Ishikawa (cell line): ENCODE data around the gene SOX5.
A peak's percentile ranks its signal among the peaks of the same experiment; 100 is the strongest.

ENCODE experiments used
- CEBPB ChIP-seq: IDR thresholded peaks from 2 replicates; pipeline ENCODE4 v1.6.1; 2012
- CREB1 ChIP-seq: IDR thresholded peaks from 2 replicates; pipeline ENCODE4 v1.6.1; 2012; ENCODE audit warnings: low read depth
- EGR1 ChIP-seq: IDR thresholded peaks from 2 replicates; pipeline ENCODE4 v1.6.1; 2012
- EP300 ChIP-seq: IDR thresholded peaks from 2 replicates; pipeline ENCODE4 v1.6.1; 2012; ENCODE audit warnings: borderline replicate concordance
- FOXM1 ChIP-seq: IDR thresholded peaks from 2 replicates; pipeline ENCODE4 v1.6.1; 2012; ENCODE audit warnings: low read depth, borderline replicate concordance
- MAX ChIP-seq: IDR thresholded peaks from 2 replicates; pipeline ENCODE4 v1.6.1; 2012
- NFIC ChIP-seq: IDR thresholded peaks from 2 replicates; pipeline ENCODE4 v1.6.1; 2012
- RAD21 ChIP-seq: IDR thresholded peaks from 2 replicates; pipeline ENCODE4 v1.6.1; 2012; ENCODE audit warnings: low read depth
- TAF1 ChIP-seq: IDR thresholded peaks from 2 replicates; pipeline ENCODE4 v1.6.1; 2012; ENCODE audit warnings: low read depth, mild to moderate bottlenecking
- TCF12 ChIP-seq: IDR thresholded peaks from 2 replicates; pipeline ENCODE4 v1.6.1; 2012; ENCODE audit warnings: low read depth
- TEAD4 ChIP-seq: IDR thresholded peaks from 2 replicates; pipeline ENCODE4 v1.6.1; 2012
- USF1 ChIP-seq: IDR thresholded peaks from 2 replicates; pipeline ENCODE4 v1.6.1; 2012
- YY1 ChIP-seq: IDR thresholded peaks from 2 replicates; pipeline ENCODE4 v1.6.1; 2012; ENCODE audit warnings: low read depth
- ZBTB7A ChIP-seq: IDR thresholded peaks from 2 replicates; pipeline ENCODE4 v1.6.1; 2012; ENCODE audit warnings: low read depth
- TF ChIP-seq, protein P1 (sequence below): IDR thresholded peaks from 2 replicates; pipeline ENCODE4 v1.6.1; 2012; ENCODE audit warnings: low read depth, mild to moderate bottlenecking

Gene SOX5

GRCh38 chr12:23707270-23707669 is 242.2 kb downstream of the SOX5 start:
- no peak for TF ChIP-seq CREB1
- no peak for TF ChIP-seq TCF12

- TF ChIP-seq TEAD4 (no peak), TAF1 (no peak), EP300 (no peak), EGR1 (no peak), YY1 (no peak), MAX (no peak), CREB1 (no peak), RAD21 (no peak), TCF12 (no peak), CEBPB (no peak), ZBTB7A (no peak), USF1 (no peak), NFIC (no peak), FOXM1 (no peak)
- TF ChIP-seq, protein P1, sequence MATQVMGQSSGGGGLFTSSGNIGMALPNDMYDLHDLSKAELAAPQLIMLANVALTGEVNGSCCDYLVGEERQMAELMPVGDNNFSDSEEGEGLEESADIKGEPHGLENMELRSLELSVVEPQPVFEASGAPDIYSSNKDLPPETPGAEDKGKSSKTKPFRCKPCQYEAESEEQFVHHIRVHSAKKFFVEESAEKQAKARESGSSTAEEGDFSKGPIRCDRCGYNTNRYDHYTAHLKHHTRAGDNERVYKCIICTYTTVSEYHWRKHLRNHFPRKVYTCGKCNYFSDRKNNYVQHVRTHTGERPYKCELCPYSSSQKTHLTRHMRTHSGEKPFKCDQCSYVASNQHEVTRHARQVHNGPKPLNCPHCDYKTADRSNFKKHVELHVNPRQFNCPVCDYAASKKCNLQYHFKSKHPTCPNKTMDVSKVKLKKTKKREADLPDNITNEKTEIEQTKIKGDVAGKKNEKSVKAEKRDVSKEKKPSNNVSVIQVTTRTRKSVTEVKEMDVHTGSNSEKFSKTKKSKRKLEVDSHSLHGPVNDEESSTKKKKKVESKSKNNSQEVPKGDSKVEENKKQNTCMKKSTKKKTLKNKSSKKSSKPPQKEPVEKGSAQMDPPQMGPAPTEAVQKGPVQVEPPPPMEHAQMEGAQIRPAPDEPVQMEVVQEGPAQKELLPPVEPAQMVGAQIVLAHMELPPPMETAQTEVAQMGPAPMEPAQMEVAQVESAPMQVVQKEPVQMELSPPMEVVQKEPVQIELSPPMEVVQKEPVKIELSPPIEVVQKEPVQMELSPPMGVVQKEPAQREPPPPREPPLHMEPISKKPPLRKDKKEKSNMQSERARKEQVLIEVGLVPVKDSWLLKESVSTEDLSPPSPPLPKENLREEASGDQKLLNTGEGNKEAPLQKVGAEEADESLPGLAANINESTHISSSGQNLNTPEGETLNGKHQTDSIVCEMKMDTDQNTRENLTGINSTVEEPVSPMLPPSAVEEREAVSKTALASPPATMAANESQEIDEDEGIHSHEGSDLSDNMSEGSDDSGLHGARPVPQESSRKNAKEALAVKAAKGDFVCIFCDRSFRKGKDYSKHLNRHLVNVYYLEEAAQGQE, result no peak
Observed at GRCh38 chr12:23704992-23705943, 244.2 kb downstream of the SOX5 start.

DNA sequence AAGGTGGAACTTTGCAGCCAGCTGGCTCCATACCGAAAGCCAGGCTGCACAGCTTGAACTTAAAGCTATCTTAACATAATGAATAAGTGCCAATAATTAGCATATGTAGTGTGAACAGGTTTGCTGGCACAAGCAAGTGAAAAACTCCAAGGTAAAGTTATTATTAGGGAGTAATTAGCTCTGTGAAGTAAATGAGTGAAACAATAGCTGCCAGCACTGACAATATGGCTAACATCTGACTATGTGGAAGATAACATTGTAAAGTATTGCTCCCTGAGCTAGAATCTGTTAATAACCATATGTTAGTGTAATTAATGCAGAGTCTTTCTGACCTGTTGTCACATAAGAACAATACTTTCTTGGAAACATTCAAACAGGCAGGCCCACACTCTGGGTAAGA is 246.4 kb downstream of the SOX5 start:
- TF ChIP-seq CREB1 (no peak), RAD21 (no peak), EGR1 (no peak), TEAD4 (no peak), EP300 (no peak), CEBPB (no peak), FOXM1 (no peak), USF1 (no peak), NFIC (no peak), MAX (no peak), YY1 (no peak), TAF1 (no peak), TCF12 (no peak), ZBTB7A (no peak)
- TF ChIP-seq, protein P1, result no peak

- TF ChIP-seq NFIC (no peak), TEAD4 (no peak), TCF12 (no peak), ZBTB7A (no peak), USF1 (no peak), EGR1 (no peak), YY1 (no peak), CEBPB (no peak), RAD21 (no peak), TAF1 (no peak)
Observed at GRCh38 chr12:23699031-23699430, 250.4 kb downstream of the SOX5 start.

GRCh38 chr12:23694920-23695319 is 254.6 kb downstream of the SOX5 start:
- TF ChIP-seq NFIC (peak; percentile 39; the same call in 1 of the 2 replicates), TAF1 (no peak), EP300 (peak; percentile 28; the same call in 1 of the 2 replicates), TEAD4 (0 out of 2 replicates have a peak, but pooled peaks have one; percentile 14)
